DOHH2 (cell line): ENCODE measurements around the gene FAM124A.

ENCODE experiments used
- H3F3A ChIP-seq: fragments of 200-600 bp; sonication (generic), shearing (Covaris generic); 2 replicates; pipeline ENCODE4 v1.6.0; 2016; ENCODE audit warnings: antibody characterized with exemption, mild to moderate bottlenecking; ENCODE audit not compliant: control insufficient read depth, insufficient read depth
- H3K27ac ChIP-seq: fragments of 200-600 bp; sonication (generic); 2 replicates; pipeline ENCODE4 v1.5.1; 2014; ENCODE audit warnings: low read depth, mild to moderate bottlenecking, low read length, moderate library complexity
- H3K27me3 ChIP-seq: fragments of 200-600 bp; sonication (generic); 2 replicates; pipeline ENCODE4 v1.6.1; 2014; ENCODE audit warnings: mild to moderate bottlenecking, low read length, mixed read lengths; ENCODE audit not compliant: control insufficient read depth
- H3K36me3 ChIP-seq: fragments of 200-600 bp; sonication (generic); 2 replicates; pipeline ENCODE4 v1.6.1; 2014; ENCODE audit warnings: mild to moderate bottlenecking, low read length, moderate library complexity, mixed read lengths; ENCODE audit not compliant: control insufficient read depth
- H3K4me1 ChIP-seq: fragments of 200-600 bp; sonication (generic); 2 replicates; pipeline ENCODE4 v1.6.1; 2014; ENCODE audit warnings: mild to moderate bottlenecking, low read length, mixed read lengths; ENCODE audit not compliant: control insufficient read depth
- H3K4me2 ChIP-seq: fragments of 200-600 bp; sonication (generic); 2 replicates; pipeline ENCODE4 v1.6.0; 2014; ENCODE audit warnings: mild to moderate bottlenecking, low read length, moderate library complexity
- H3K4me3 ChIP-seq: fragments of 200-600 bp; sonication (generic); 2 replicates; pipeline ENCODE4 v1.5.1; 2014; ENCODE audit warnings: mild to moderate bottlenecking, low read length, mixed read lengths
- H3K79me2 ChIP-seq: fragments of 200-600 bp; sonication (generic); 2 replicates; pipeline ENCODE4 v1.6.1; 2014; ENCODE audit warnings: mild to moderate bottlenecking, low read length, mixed read lengths; ENCODE audit not compliant: control insufficient read depth
- H3K9me2 ChIP-seq: fragments of 200-600 bp; sonication (generic); replicated peaks from 2 replicates; pipeline ENCODE4 v1.6.1; 2014; ENCODE audit warnings: mild to moderate bottlenecking, low read length, mixed read lengths; ENCODE audit not compliant: control insufficient read depth
- H3K9me3 ChIP-seq: fragments of 200-600 bp; sonication (generic); 2 replicates; pipeline ENCODE4 v1.6.1; 2014; ENCODE audit warnings: antibody characterized with exemption, low read length, mixed read lengths; ENCODE audit not compliant: control insufficient read depth, insufficient read depth
- H4K20me1 ChIP-seq: fragments of 200-600 bp; sonication (generic); 2 replicates; pipeline ENCODE4 v1.6.0; 2014; ENCODE audit warnings: low read depth, mild to moderate bottlenecking, antibody characterized with exemption, low read length, moderate library complexity; ENCODE audit not compliant: control insufficient read depth, insufficient read depth
- CTCF ChIP-seq: fragments of 200-600 bp; sonication (generic); IDR thresholded peaks from one replicate; pipeline ENCODE4 v1.5.1; 2014; ENCODE audit warnings: antibody characterized with exemption, mild to moderate bottlenecking, low read depth, low read length; ENCODE audit not compliant: poor library complexity, severe bottlenecking
- EZH2phosphoT487 ChIP-seq: fragments of 200-600 bp; sonication (generic); IDR thresholded peaks from 2 replicates; pipeline ENCODE4 v1.6.1; 2017; ENCODE audit warnings: borderline replicate concordance, mild to moderate bottlenecking, antibody characterized with exemption, low read length, moderate library complexity, mixed read lengths

Gene FAM124A

GRCh38 chr13:51291341-51291740 is 69.1 kb downstream of the FAM124A start:
- H4K20me1 ChIP-seq: no peaks in the 10 kb centered on the region
- H3K4me2 ChIP-seq: no peak overlapping the region
- no peaks in the 10 kb centered on the region for H3F3A ChIP-seq
- no peaks in the 10 kb centered on the region for H3K4me1 ChIP-seq
- no peaks in the 10 kb centered on the region for H3K36me3 ChIP-seq
- H3K9me3 ChIP-seq: no peaks in the 10 kb centered on the region
- no peaks in the 10 kb centered on the region for H3K79me2 ChIP-seq
- no peak overlapping the region for H3K4me3 ChIP-seq
- H3K9me2 ChIP-seq: no peaks in the 10 kb centered on the region
- no peaks in the 10 kb centered on the region for H3K27me3 ChIP-seq
- H3K27ac ChIP-seq: no peak overlapping the region
- TF ChIP-seq CTCF: no peak
- TF ChIP-seq EZH2phosphoT487: no peak

- no peak overlapping the region for H3K4me2 ChIP-seq
- H3K79me2 ChIP-seq: no peaks in the 10 kb centered on the region
- no peak overlapping the region for H3K4me3 ChIP-seq
- H3K27me3 ChIP-seq: no peaks in the 10 kb centered on the region
- no peaks in the 10 kb centered on the region for H3F3A ChIP-seq
- H3K4me1 ChIP-seq: no peaks in the 10 kb centered on the region
- H3K9me2 ChIP-seq: no peaks in the 10 kb centered on the region
- TF ChIP-seq CTCF (no peak), EZH2phosphoT487 (no peak)
- H3K9me3 ChIP-seq: no peaks in the 10 kb centered on the region
- no peaks in the 10 kb centered on the region for H3K36me3 ChIP-seq
- no peak overlapping the region for H3K27ac ChIP-seq
- H4K20me1 ChIP-seq: no peaks in the 10 kb centered on the region
Measured at GRCh38 chr13:51292000-51292565, 69.9 kb downstream of the FAM124A start.

- no peaks in the 10 kb centered on the region for H3K79me2 ChIP-seq
- H3F3A ChIP-seq: no peaks in the 10 kb centered on the region
- H3K27ac ChIP-seq: no peak overlapping the region
- H3K4me1 ChIP-seq: no peaks in the 10 kb centered on the region
- no peaks in the 10 kb centered on the region for H3K9me2 ChIP-seq
- H4K20me1 ChIP-seq: no peaks in the 10 kb centered on the region
- no peaks in the 10 kb centered on the region for H3K36me3 ChIP-seq
- TF ChIP-seq EZH2phosphoT487 (no peak), CTCF (no peak)
- no peaks in the 10 kb centered on the region for H3K27me3 ChIP-seq
- no peak overlapping the region for H3K4me2 ChIP-seq
- H3K4me3 ChIP-seq: no peak overlapping the region
- no peaks in the 10 kb centered on the region for H3K9me3 ChIP-seq
Measured at GRCh38 chr13:51297556-51297955, 75.4 kb downstream of the FAM124A start.
